Psoas muscle (tissue), 8 donors: ENCODE data around the gene GPATCH8. TPM values are rescaled to one million over a fixed set of nuclear protein-coding genes. Genes with fewer than 3 reads are reported as not detected.
A peak's percentile ranks its signal among the peaks of the same experiment; 100 is the strongest.

Source experiments
- ATAC-seq, 4 donors: fragments of 200-7000 bp; cut with Tn5 transposase; one replicate each; pipeline ENCODE4 v1.9.1; 2020; ENCODE audit warnings: moderate library complexity in 3 of 4, mild to moderate bottlenecking in 2 of 4
- DNase-seq, 2 donors: peaks; one replicate each; pipeline ENCODE4 v3.0.0-alpha.2; 2020
- H3K27ac ChIP-seq: fragments of 200-600 bp; one replicate; pipeline ENCODE4 v1.8.0; 2022
- H3K27me3 ChIP-seq, 3 donors: fragments of 200-600 bp in 1 of 3; one replicate each; pipeline versions ENCODE4 v1.6.1 to v1.8.0; 2013 to 2022; ENCODE audit warnings: low read length in 2 of 3, mild to moderate bottlenecking in 2 of 3, moderate library complexity in 1 of 3; ENCODE audit not compliant: insufficient read depth in 3 of 3
- H3K36me3 ChIP-seq, 2 donors: fragments of 200-600 bp in 1 of 2; one replicate each; pipeline versions ENCODE4 v1.6.1 to v1.8.0; 2013 to 2022; ENCODE audit warnings: low read depth in 1 of 2, mild to moderate bottlenecking in 1 of 2, moderate library complexity in 1 of 2; ENCODE audit not compliant: insufficient read depth in 1 of 2
- H3K4me1 ChIP-seq: fragments of 200-600 bp; one replicate; pipeline ENCODE4 v1.8.0; 2022
- H3K4me3 ChIP-seq: fragments of 200-600 bp; one replicate; pipeline ENCODE4 v1.8.0; 2022; ENCODE audit warnings: mild to moderate bottlenecking
- H3K9me3 ChIP-seq: fragments of 200-600 bp; one replicate; pipeline ENCODE4 v1.8.0; 2022
- CTCF ChIP-seq: fragments of 200-600 bp; IDR thresholded peaks from one replicate; pipeline ENCODE4 v1.8.0; 2022; ENCODE audit warnings: antibody characterized with exemption
- WGBS, 3 donors: extraction: QIAGEN DNeasy Blood & Tissue Kit; methylation state at CpG; one replicate each; pipeline versions ENCODE4 v1.1.6 to v1.1.7; 2013; 5-methylcytosine and 5-hydroxymethylcytosine counted together
- intact Hi-C, 2 donors: fragments of 100-400 bp; cut with DNase I; formaldehyde crosslinking; loops; one replicate each; pipeline versions ENCODE4 v1.11.0 to v1.14.2; 2022
- polyA plus RNA-seq, 3 donors: library from polyadenylated mRNA; stranded (reverse); fragments of 200-250 nt; gene quantifications; one replicate each; pipeline ENCODE4 v1.2.3, GENCODE V29; 2013
- total RNA-seq, 4 donors: library from RNA; stranded (reverse); fragmentation: NEBNext Ultra II Directional in 2 of 4; extraction: Animal tissue kit (Norgen Biotek cat#: 25700) in 2 of 4; gene quantifications; one replicate each; pipeline versions ENCODE4 v1.2.1 to v1.2.4, GENCODE V29; 2021 to 2023
- donor health status: healthy with polysubstance abuse.
- donor health status: DM: no; HTN: no; CAD: no; lungs with moderate emphysema.
- donor health status: Bipolar disorder and iron deficiency.
- donor health status: healthy.
- donor health status: DM: yes; HTN: yes; CAD: no.
- donor health status: DM: no; HTN: no; CAD: no.
- donor health status: DM: no; HTN: no; CAD: no.
- donor health status: DM: yes; HTN: yes; CAD: no.

GPATCH8 gene
- total and polyA plus RNA-seq, 7 donors, result 5.7 to 28.1 (median 19.0) TPM

GRCh38 chr17:44352828-44353671 is 150.2 kb downstream of the GPATCH8 start:
- intact Hi-C loops, result no loop called here
- no peak overlapping the region for H3K27ac ChIP-seq
- no peak overlapping the region for H3K4me3 ChIP-seq

GRCh38 chr17:44351961-44352827 is 151.0 kb downstream of the GPATCH8 start:
- Histone ChIP-seq H3K27me3 (peaks cover 0 to 1% (median 0%) of the 10 kb centered on the region in 3 donors), H3K4me1 (no peaks in the 10 kb centered on the region), H3K27ac (no peak overlapping the region), H3K9me3 (no peaks in the 10 kb centered on the region), H3K36me3 (peaks cover 0 to 42% of the 10 kb centered on the region in 2 donors), H3K4me3 (no peak overlapping the region)
- intact Hi-C loops, result no loop called here
- ATAC-seq (peak in 1 of 4 donors; percentile 19), DNase-seq (no peak)
- TF ChIP-seq CTCF, result no peak
- WGBS, 3 donors, result 82 to 83% (median 83%) methylated on average over 36 of the region's 36 CpGs

More at GRCh38 chr17:44352828-44353671, 150.2 kb downstream of the GPATCH8 start:
- TF ChIP-seq CTCF, result no peak
- Histone ChIP-seq H3K4me1 (no peaks in the 10 kb centered on the region), H3K27me3 (peaks cover 0 to 1% (median 0%) of the 10 kb centered on the region in 3 donors), H3K9me3 (no peaks in the 10 kb centered on the region), H3K36me3 (peaks cover 0 to 42% of the 10 kb centered on the region in 2 donors)
- DNase-seq, result no peak
- 56 to 68% (median 60%) methylated on average over 18 to 22 of the region's 22 CpGs for WGBS, 3 donors
- ATAC-seq, result no peak

GRCh38 chr17:44351464-44351863 is 151.7 kb downstream of the GPATCH8 start:
- intact Hi-C loops, result no loop called here

GRCh38 chr17:44350733-44351226 is 152.4 kb downstream of the GPATCH8 start:
- TF ChIP-seq CTCF, result peak; percentile 59
- DNase-seq (peak; percentile 60 to 75), ATAC-seq (peak; percentile 57 to 68 (median 64))
- intact Hi-C loops, result no loop called here
- Histone ChIP-seq H3K27me3 (peaks cover 0 to 1% (median 0%) of the 10 kb centered on the region in 3 donors), H3K36me3 (peaks cover 0 to 42% of the 10 kb centered on the region in 2 donors), H3K4me3 (no peak overlapping the region), H3K4me1 (no peaks in the 10 kb centered on the region), H3K27ac (no peak overlapping the region), H3K9me3 (no peaks in the 10 kb centered on the region)
- 65 to 71% (median 68%) methylated on average over 6 of the region's 6 CpGs for WGBS, 3 donors

More at GRCh38 chr17:44351464-44351863, 151.7 kb downstream of the GPATCH8 start:
- DNase-seq (no peak), ATAC-seq (no peak)
- Histone ChIP-seq H3K4me1 (no peaks in the 10 kb centered on the region), H3K27ac (no peak overlapping the region), H3K36me3 (peaks cover 0 to 42% of the 10 kb centered on the region in 2 donors), H3K27me3 (peaks cover 0 to 1% (median 0%) of the 10 kb centered on the region in 3 donors), H3K4me3 (no peak overlapping the region), H3K9me3 (no peaks in the 10 kb centered on the region)
- TF ChIP-seq CTCF, result no peak
- WGBS, 3 donors, result 83 to 88% (median 85%) methylated on average over 8 of the region's 8 CpGs
